ENCODE results near the gene GCA.
A peak's percentile ranks its signal among the peaks of the same experiment; 100 is the strongest.

Gene GCA

GRCh38 chr2:162330881-162331280 is 13.1 kb upstream of the GCA start:
- TF ChIP-seq, protein P1, sequence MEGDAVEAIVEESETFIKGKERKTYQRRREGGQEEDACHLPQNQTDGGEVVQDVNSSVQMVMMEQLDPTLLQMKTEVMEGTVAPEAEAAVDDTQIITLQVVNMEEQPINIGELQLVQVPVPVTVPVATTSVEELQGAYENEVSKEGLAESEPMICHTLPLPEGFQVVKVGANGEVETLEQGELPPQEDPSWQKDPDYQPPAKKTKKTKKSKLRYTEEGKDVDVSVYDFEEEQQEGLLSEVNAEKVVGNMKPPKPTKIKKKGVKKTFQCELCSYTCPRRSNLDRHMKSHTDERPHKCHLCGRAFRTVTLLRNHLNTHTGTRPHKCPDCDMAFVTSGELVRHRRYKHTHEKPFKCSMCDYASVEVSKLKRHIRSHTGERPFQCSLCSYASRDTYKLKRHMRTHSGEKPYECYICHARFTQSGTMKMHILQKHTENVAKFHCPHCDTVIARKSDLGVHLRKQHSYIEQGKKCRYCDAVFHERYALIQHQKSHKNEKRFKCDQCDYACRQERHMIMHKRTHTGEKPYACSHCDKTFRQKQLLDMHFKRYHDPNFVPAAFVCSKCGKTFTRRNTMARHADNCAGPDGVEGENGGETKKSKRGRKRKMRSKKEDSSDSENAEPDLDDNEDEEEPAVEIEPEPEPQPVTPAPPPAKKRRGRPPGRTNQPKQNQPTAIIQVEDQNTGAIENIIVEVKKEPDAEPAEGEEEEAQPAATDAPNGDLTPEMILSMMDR (IDR thresholded peaks at IDR 0.05) = no peak
- TF ChIP-seq ZFX (IDR thresholded peaks at IDR 0.05; ENCODE audit: borderline replicate concordance) = no peak
- no peak overlapping the region for H3K27ac ChIP-seq

DNA sequence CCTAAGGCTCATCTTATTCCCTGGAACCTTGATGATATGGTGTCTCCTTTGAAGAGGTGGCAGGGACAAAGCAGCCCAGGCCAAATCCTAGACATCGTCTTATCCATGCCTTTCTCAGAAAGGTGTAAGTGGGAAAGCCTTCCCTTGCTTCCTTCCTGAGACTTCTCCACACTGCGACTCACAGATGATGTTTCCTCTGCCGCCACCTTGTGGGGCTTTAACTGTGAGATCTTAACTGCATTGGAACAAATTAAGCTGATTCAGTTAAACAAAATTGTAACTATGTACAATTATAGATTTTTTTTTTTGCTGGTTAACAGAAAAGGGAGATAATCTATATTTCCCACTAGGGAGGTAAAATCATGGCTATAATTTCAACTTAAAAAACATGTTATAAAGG is 10.0 kb upstream of the GCA start:
- H3K27ac ChIP-seq = no peak overlapping the region
- TF ChIP-seq, protein P1 (IDR thresholded peaks at IDR 0.05) = peak; percentile 50
- no peak for TF ChIP-seq ZFX (IDR thresholded peaks at IDR 0.05; ENCODE audit: borderline replicate concordance)

GRCh38 chr2:162337868-162338267 is 6.1 kb upstream of the GCA start:
- H3K27ac ChIP-seq = no peak overlapping the region
- TF ChIP-seq, protein P1 (IDR thresholded peaks at IDR 0.05) = no peak
- TF ChIP-seq ZFX (IDR thresholded peaks at IDR 0.05; ENCODE audit: borderline replicate concordance) = no peak

DNA sequence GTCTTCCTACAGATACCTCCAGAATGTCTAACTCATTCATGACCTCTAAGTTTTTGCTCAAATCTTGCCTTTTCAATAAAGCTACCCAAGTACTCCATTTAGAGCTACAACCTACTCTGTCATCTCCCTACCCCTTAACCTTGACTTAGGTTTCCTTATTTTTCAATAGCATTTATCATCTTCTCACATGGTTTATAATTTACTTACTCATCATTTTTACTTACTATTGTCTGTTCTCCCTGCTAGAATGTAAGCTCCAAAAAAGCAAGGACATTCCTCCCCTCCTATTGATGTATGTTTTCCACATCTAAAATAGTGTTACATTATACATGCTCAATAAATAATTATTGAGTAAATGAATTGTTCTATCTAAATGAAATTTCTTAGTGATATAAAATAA is 3.1 kb upstream of the GCA start:
- TF ChIP-seq, protein P1 (IDR thresholded peaks at IDR 0.05) = no peak
- no peak for TF ChIP-seq ZFX (IDR thresholded peaks at IDR 0.05; ENCODE audit: borderline replicate concordance)
- H3K27ac ChIP-seq = no peak overlapping the region

GRCh38 chr2:162342321-162342720 is 1.6 kb upstream of the GCA start:
- no peak overlapping the region for H3K27ac ChIP-seq
- no peak for TF ChIP-seq ZFX (IDR thresholded peaks at IDR 0.05; ENCODE audit: borderline replicate concordance)
- TF ChIP-seq, protein P1 (IDR thresholded peaks at IDR 0.05) = no peak

- no peak overlapping the region for H3K27ac ChIP-seq
Measured at GRCh38 chr2:162342841-162343240, 1.1 kb upstream of the GCA start.

GRCh38 chr2:162343492-162343823 is 474 bp upstream of the GCA start:
- no peak for TF ChIP-seq ZFX (IDR thresholded peaks at IDR 0.05; ENCODE audit: borderline replicate concordance)
- TF ChIP-seq, protein P1 (IDR thresholded peaks at IDR 0.05) = no peak

More at GRCh38 chr2:162342841-162343240, 1.1 kb upstream of the GCA start:
- TF ChIP-seq, protein P1 (IDR thresholded peaks at IDR 0.05) = no peak
- TF ChIP-seq ZFX (IDR thresholded peaks at IDR 0.05; ENCODE audit: borderline replicate concordance) = no peak

More at GRCh38 chr2:162343492-162343823, 474 bp upstream of the GCA start:
- peak overlapping the region; percentile 67; the same call in 1 of the 2 replicates for H3K27ac ChIP-seq
